Loucy (cell line): ENCODE results near the gene CELSR1.

ENCODE experiments used
- H2AFZ ChIP-seq: fragments of 200-600 bp; sonication (generic); 2 replicates; pipeline ENCODE4 v1.6.0; 2016; ENCODE audit warnings: antibody characterized with exemption, mild to moderate bottlenecking, low read length, moderate library complexity
- H3F3A ChIP-seq: fragments of 200-600 bp; 2 replicates; pipeline ENCODE4 v1.6.0; 2016; ENCODE audit warnings: antibody characterized with exemption, low read depth, mild to moderate bottlenecking
- H3K27me3 ChIP-seq: fragments of 200-600 bp; sonication (generic); 2 replicates; pipeline ENCODE4 v1.6.1; 2014; ENCODE audit warnings: low read length, mild to moderate bottlenecking; ENCODE audit not compliant: insufficient read depth, poor library complexity, severe bottlenecking
- H3K36me3 ChIP-seq: fragments of 200-600 bp; sonication (generic); 2 replicates; pipeline ENCODE4 v1.6.1; 2016; ENCODE audit warnings: low read length; ENCODE audit not compliant: insufficient read depth
- H3K4me1 ChIP-seq: fragments of 200-600 bp; sonication (generic); 2 replicates; pipeline ENCODE4 v1.5.1; 2014; ENCODE audit warnings: low read length, mild to moderate bottlenecking; ENCODE audit not compliant: insufficient read depth, poor library complexity, severe bottlenecking
- H3K4me2 ChIP-seq: fragments of 200-600 bp; sonication (generic); 2 replicates; pipeline ENCODE4 v1.6.0; 2014; ENCODE audit warnings: antibody characterized with exemption, low read length, low read depth, mild to moderate bottlenecking; ENCODE audit not compliant: poor library complexity, severe bottlenecking
- H3K4me3 ChIP-seq: fragments of 200-600 bp; sonication (generic); 2 replicates; pipeline ENCODE4 v1.5.1; 2014; ENCODE audit warnings: low read length, mild to moderate bottlenecking, mixed read lengths; ENCODE audit not compliant: poor library complexity, severe bottlenecking
- H3K79me2 ChIP-seq: fragments of 200-600 bp; sonication (generic); 2 replicates; pipeline ENCODE4 v1.6.1; 2014; ENCODE audit warnings: low read length; ENCODE audit not compliant: insufficient read depth
- H3K9ac ChIP-seq: fragments of 200-600 bp; sonication (generic); 2 replicates; pipeline ENCODE4 v1.6.0; 2014; ENCODE audit warnings: mild to moderate bottlenecking, low read depth, low read length, moderate library complexity; ENCODE audit not compliant: poor library complexity, severe bottlenecking
- H3K9me2 ChIP-seq: fragments of 200-600 bp; sonication (generic); replicated peaks from 2 replicates; pipeline ENCODE4 v1.6.1; 2016; ENCODE audit warnings: low read depth, low read length, mixed read lengths
- H3K9me3 ChIP-seq: fragments of 200-600 bp; sonication (generic); 2 replicates; pipeline ENCODE4 v1.6.1; 2014; ENCODE audit warnings: mild to moderate bottlenecking, antibody characterized with exemption, low read length, low read depth; ENCODE audit not compliant: insufficient read depth
- H4K20me1 ChIP-seq: fragments of 200-600 bp; sonication (generic); 2 replicates; pipeline ENCODE4 v1.6.0; 2014; ENCODE audit warnings: antibody characterized with exemption, low read length, mild to moderate bottlenecking; ENCODE audit not compliant: insufficient read depth, poor library complexity, severe bottlenecking
- CTCF ChIP-seq: fragments of 200-600 bp; sonication (generic); conservative IDR thresholded peaks from 2 replicates; pipeline ENCODE4 v1.5.1; 2014; ENCODE audit warnings: mild to moderate bottlenecking, antibody characterized with exemption, low read length
- EZH2phosphoT487 ChIP-seq: fragments of 200-600 bp; IDR thresholded peaks from 2 replicates; pipeline ENCODE4 v1.6.1; 2018; ENCODE audit warnings: antibody characterized with exemption, mild to moderate bottlenecking, moderate library complexity, borderline replicate concordance

Gene CELSR1

GRCh38 chr22:46460857-46461256 lies 76.6 kb downstream of the CELSR1 start:
- Histone ChIP-seq H3K36me3 (no peaks in the 10 kb centered on the region), H3K9ac (no peak overlapping the region), H3K79me2 (no peaks in the 10 kb centered on the region), H3F3A (no peaks in the 10 kb centered on the region), H3K27me3 (no peaks in the 10 kb centered on the region), H3K4me2 (no peak overlapping the region), H4K20me1 (no peaks in the 10 kb centered on the region), H3K9me3 (no peaks in the 10 kb centered on the region), H3K9me2 (no peaks in the 10 kb centered on the region), H2AFZ (no peak overlapping the region), H3K4me1 (no peaks in the 10 kb centered on the region), H3K4me3 (no peak overlapping the region)
- TF ChIP-seq EZH2phosphoT487: no peak
- no peak for TF ChIP-seq CTCF

GRCh38 chr22:46459347-46460065 lies 77.9 kb downstream of the CELSR1 start:
- Histone ChIP-seq H3K9ac (no peak overlapping the region), H3K79me2 (no peaks in the 10 kb centered on the region), H3K9me2 (no peaks in the 10 kb centered on the region), H3K4me2 (no peak overlapping the region), H3K4me3 (no peak overlapping the region), H4K20me1 (no peaks in the 10 kb centered on the region), H3K4me1 (no peaks in the 10 kb centered on the region), H3K9me3 (no peaks in the 10 kb centered on the region), H3K27me3 (no peaks in the 10 kb centered on the region), H2AFZ (no peak overlapping the region), H3K36me3 (no peaks in the 10 kb centered on the region), H3F3A (no peaks in the 10 kb centered on the region)
- no peak for TF ChIP-seq EZH2phosphoT487

GRCh38 chr22:46458525-46458924 lies 78.9 kb downstream of the CELSR1 start:
- H3F3A ChIP-seq: no peaks in the 10 kb centered on the region
- no peak overlapping the region for H2AFZ ChIP-seq
- no peak overlapping the region for H3K9ac ChIP-seq
- no peaks in the 10 kb centered on the region for H3K79me2 ChIP-seq
- TF ChIP-seq CTCF: no peak
- TF ChIP-seq EZH2phosphoT487: no peak
- H3K27me3 ChIP-seq: no peaks in the 10 kb centered on the region
- H3K4me2 ChIP-seq: no peak overlapping the region
- H3K9me2 ChIP-seq: no peaks in the 10 kb centered on the region
- H3K4me3 ChIP-seq: no peak overlapping the region
- H3K36me3 ChIP-seq: no peaks in the 10 kb centered on the region
- no peaks in the 10 kb centered on the region for H3K9me3 ChIP-seq
- H4K20me1 ChIP-seq: no peaks in the 10 kb centered on the region
- no peaks in the 10 kb centered on the region for H3K4me1 ChIP-seq
